Measurements from ENCODE around the gene PANX2. TPM values are rescaled to one million over a fixed set of nuclear protein-coding genes. Genes with fewer than 3 reads are reported as not detected.

The PANX2 gene
- total RNA-seq, 1 experiment from 2014 or later: 2.6 TPM

DNA sequence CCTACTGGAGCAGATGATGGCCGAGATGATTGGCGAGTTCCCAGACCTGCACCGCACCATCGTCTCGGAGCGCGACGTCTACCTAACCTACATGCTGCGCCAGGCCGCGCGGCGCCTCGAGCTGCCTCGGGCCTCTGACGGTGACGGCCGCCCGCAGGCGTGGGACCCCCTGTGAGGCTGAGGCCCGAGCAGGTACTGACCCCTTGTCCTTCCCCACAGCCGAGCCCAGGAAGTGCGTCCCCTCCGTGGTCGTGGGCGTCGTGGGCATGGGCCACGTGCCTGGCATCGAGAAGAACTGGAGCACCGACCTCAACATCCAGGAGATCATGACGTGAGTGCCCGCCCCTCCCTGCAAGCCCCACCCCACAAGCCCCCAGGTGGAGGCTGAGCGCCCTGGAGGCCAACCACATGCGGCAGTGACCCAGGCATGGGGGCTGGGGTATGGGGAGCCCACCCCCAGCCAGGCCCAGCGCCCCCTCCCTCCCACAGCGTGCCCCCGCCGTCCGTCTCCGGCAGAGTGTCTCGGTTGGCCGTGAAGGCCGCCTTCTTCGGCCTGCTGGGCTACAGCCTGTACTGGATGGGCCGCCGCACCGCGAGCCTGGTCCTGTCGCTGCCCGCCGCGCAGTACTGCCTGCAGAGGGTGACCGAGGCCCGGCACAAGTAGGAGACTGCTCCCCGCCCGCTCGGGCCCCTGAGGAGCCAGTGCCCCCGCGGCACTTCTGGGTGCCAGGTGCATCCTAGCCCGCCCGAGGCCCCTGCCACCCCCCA, 27.5 kb downstream of the PANX2 start:
- no peaks in the 10 kb centered on the region for H3K36me3 ChIP-seq (ENCODE audit: control insufficient read depth, insufficient read depth, low read length)
- POLR2A ChIA-PET: no interaction called here
- no peaks in the 10 kb centered on the region for H3K27me3 ChIP-seq (replicated peaks; ENCODE audit: control insufficient read depth, insufficient read depth, low read length)
- Mint-ChIP-seq H3K27ac (ENCODE audit: unreplicated experiment) (no peak overlapping the region), H3K4me3 (ENCODE audit: unreplicated experiment) (no peak overlapping the region), H3K9me3 (ENCODE audit: unreplicated experiment) (no peaks in the 10 kb centered on the region), H3K36me3 (ENCODE audit: insufficient read depth, unreplicated experiment) (peaks cover 10% of the 10 kb centered on the region), H3K4me1 (ENCODE audit: low read depth, unreplicated experiment) (peaks cover 6% of the 10 kb centered on the region), H3K27me3 (ENCODE audit: insufficient read depth, unreplicated experiment) (no peaks in the 10 kb centered on the region)
- intact Hi-C loops (cut with micrococcal nuclease; ENCODE audit: unreplicated experiment): no loop called here
- no peak for TF ChIP-seq CTCF (IDR thresholded peaks at IDR 0.05; ENCODE audit: insufficient read depth in 1 of 2, low read depth in 1 of 2, low read length in 1 of 2, severe bottlenecking in 1 of 2, unreplicated experiment in 1 of 2)
- H3K4me3 ChIP-seq (ENCODE audit: low read depth, low read length): no peak overlapping the region
- no TSS peak for BruUV-seq (replicated peaks)
- no peaks in the 10 kb centered on the region for H3K9me3 ChIP-seq
- DNase-seq: no peak
- peaks cover 4% of the 10 kb centered on the region for H3K4me1 ChIP-seq
- CTCF ChIA-PET: no interaction called here

GRCh38 chr22:50198624-50199017, 28.1 kb downstream of the PANX2 start:
- ChIA-PET CTCF (no interaction called here), POLR2A (no interaction called here)
- no peak for DNase-seq
- intact Hi-C loops (cut with micrococcal nuclease; ENCODE audit: unreplicated experiment): no loop called here
- no peaks in the 10 kb centered on the region for H3K9me3 Mint-ChIP-seq (ENCODE audit: unreplicated experiment)
- H3K4me3 ChIP-seq (ENCODE audit: low read depth, low read length): no peak overlapping the region
- no peaks in the 10 kb centered on the region for H3K36me3 ChIP-seq (ENCODE audit: control insufficient read depth, insufficient read depth, low read length)
- no peaks in the 10 kb centered on the region for H3K27me3 Mint-ChIP-seq (ENCODE audit: insufficient read depth, unreplicated experiment)
- H3K27me3 ChIP-seq (replicated peaks; ENCODE audit: control insufficient read depth, insufficient read depth, low read length): no peaks in the 10 kb centered on the region
- H3K4me3 Mint-ChIP-seq (ENCODE audit: unreplicated experiment): no peak overlapping the region
- TF ChIP-seq CTCF (IDR thresholded peaks at IDR 0.05; ENCODE audit: insufficient read depth in 1 of 2, low read depth in 1 of 2, low read length in 1 of 2, severe bottlenecking in 1 of 2, unreplicated experiment in 1 of 2): no peak
- no TSS peak for BruUV-seq (replicated peaks)
- peaks cover 10% of the 10 kb centered on the region for H3K36me3 Mint-ChIP-seq (ENCODE audit: insufficient read depth, unreplicated experiment)
- H3K4me1 Mint-ChIP-seq (ENCODE audit: low read depth, unreplicated experiment): peaks cover 6% of the 10 kb centered on the region
- H3K27ac Mint-ChIP-seq (ENCODE audit: unreplicated experiment): no peak overlapping the region
- no peaks in the 10 kb centered on the region for H3K9me3 ChIP-seq
- H3K4me1 ChIP-seq: peaks cover 4% of the 10 kb centered on the region

DNA sequence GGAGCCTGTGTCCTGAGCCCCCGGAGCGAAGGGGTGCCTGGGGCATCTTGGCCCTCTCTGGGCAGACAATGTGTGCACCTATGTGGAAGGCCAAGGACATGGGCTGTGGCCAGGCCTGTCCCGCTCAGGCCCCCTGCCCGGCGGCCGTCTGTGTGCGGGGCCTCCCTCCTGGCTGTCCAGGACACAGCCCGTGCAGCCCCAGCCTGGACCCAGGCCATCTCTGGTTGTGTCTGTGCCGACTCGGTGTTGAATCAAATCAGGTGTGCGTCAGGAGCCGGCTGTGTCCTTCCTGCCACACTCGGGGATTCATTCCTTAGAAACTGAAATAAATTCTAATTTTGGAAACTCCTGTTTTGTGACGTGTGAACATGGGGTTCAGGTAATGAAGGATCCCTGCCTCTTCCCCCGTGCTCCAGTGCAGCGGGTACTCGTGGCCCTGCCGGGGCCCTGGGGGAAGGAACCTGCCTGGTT, 28.8 kb downstream of the PANX2 start:
- POLR2A ChIA-PET: no interaction called here
- Histone ChIP-seq H3K36me3 (ENCODE audit: control insufficient read depth, insufficient read depth, low read length) (no peaks in the 10 kb centered on the region), H3K4me3 (ENCODE audit: low read depth, low read length) (no peak overlapping the region), H3K9me3 (no peaks in the 10 kb centered on the region), H3K27me3 (replicated peaks; ENCODE audit: control insufficient read depth, insufficient read depth, low read length) (no peaks in the 10 kb centered on the region), H3K4me1 (peaks cover 4% of the 10 kb centered on the region)
- DNase-seq: no peak
- no peak for TF ChIP-seq CTCF (IDR thresholded peaks at IDR 0.05; ENCODE audit: insufficient read depth in 1 of 2, low read depth in 1 of 2, low read length in 1 of 2, severe bottlenecking in 1 of 2, unreplicated experiment in 1 of 2)
- H3K27ac Mint-ChIP-seq (ENCODE audit: unreplicated experiment): no peak overlapping the region
- CTCF ChIA-PET: no interaction called here
- no peaks in the 10 kb centered on the region for H3K9me3 Mint-ChIP-seq (ENCODE audit: unreplicated experiment)
- peak overlapping the region; percentile 66 for H3K4me3 Mint-ChIP-seq (ENCODE audit: unreplicated experiment)
- peaks cover 6% of the 10 kb centered on the region for H3K4me1 Mint-ChIP-seq (ENCODE audit: low read depth, unreplicated experiment)
- intact Hi-C loops (cut with micrococcal nuclease; ENCODE audit: unreplicated experiment): no loop called here
- peaks cover 10% of the 10 kb centered on the region for H3K36me3 Mint-ChIP-seq (ENCODE audit: insufficient read depth, unreplicated experiment)
- BruUV-seq (replicated peaks): no TSS peak
- H3K27me3 Mint-ChIP-seq (ENCODE audit: insufficient read depth, unreplicated experiment): no peaks in the 10 kb centered on the region

Data from Caco-2 (cell line).